Measurements from ENCODE around the gene FKBP11. TPM values are rescaled to one million over a fixed set of nuclear protein-coding genes. Genes with fewer than 3 reads are reported as not detected.

The FKBP11 gene
- total and polyA plus RNA-seq, 7 experiments from 2014 or later: 40.3 to 83.7 (median 55.3) TPM

GRCh38 chr12:48930475-48930874 lies 5.2 kb upstream of the FKBP11 start:
- peak overlapping the region in 1 of 9 donors; percentile 51 for H3K27ac Mint-ChIP-seq
- Histone ChIP-seq H3K4me3 (ENCODE audit: low read length) (no peak overlapping the region), H3K36me3 (ENCODE audit: control insufficient read depth in 2 of 3, insufficient read depth in 3 of 3, low read length in 3 of 3) (peaks cover 0 to 17% (median 5%) of the 10 kb centered on the region in 3 experiments), H3K9me3 (ENCODE audit: control insufficient read depth in 2 of 3, low read length in 3 of 3) (no peaks in the 10 kb centered on the region), H3K27ac (ENCODE audit: low read depth, low read length) (no peak overlapping the region), H3K27me3 (ENCODE audit: control insufficient read depth in 2 of 2, insufficient read depth in 2 of 2, low read length in 2 of 2) (no peaks in the 10 kb centered on the region), H3K4me1 (ENCODE audit: control insufficient read depth in 2 of 2, insufficient read depth in 2 of 2, low read length in 2 of 2) (peaks cover 11 to 39% of the 10 kb centered on the region in 2 donors)
- no peak overlapping the region for H3K4me3 Mint-ChIP-seq
- DNase-seq (no peak), ATAC-seq (no peak)
- CTCF ChIA-PET: interaction anchor here (0.6 to 1.7 kb wide), 9 partner anchors 9 to 78 kb away, joined by 3 to 11 read pairs (median 4); a partner anchor contains a TSS
- intact Hi-C loops (cut with micrococcal nuclease): no loop called here
- POLR2A ChIA-PET: interaction anchor here (1.1 to 2.1 kb wide), 2 partner anchors 9 to 13 kb away, joined by 3 to 5 read pairs; no protein-coding TSS in a partner anchor
- H3K27me3 Mint-ChIP-seq: no peaks in the 10 kb centered on the region
- peaks cover 5 to 28% (median 12%) of the 10 kb centered on the region in 5 donors for H3K36me3 Mint-ChIP-seq
- H3K4me1 Mint-ChIP-seq: peaks cover 6 to 36% (median 24%) of the 10 kb centered on the region in 7 donors
- H3K9me3 Mint-ChIP-seq: no peaks in the 10 kb centered on the region

DNA sequence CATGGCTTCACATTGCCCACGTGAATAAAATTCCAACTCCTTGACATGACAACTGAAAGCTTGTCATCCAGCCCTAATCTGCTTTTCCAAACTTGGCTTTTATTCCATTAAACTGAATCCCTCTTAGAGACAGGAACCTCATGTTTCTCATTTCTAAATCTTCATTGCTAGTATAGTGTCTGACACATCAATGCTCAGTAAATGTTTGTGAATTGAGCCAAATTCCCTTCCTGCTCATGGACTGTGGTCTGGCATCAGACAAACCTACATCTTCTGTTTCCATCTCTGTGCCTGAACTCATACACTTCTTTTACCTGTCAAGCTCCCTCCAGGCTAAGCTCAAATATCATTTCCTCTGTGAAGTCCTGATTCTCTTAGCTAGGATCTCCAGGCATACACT lies 4.3 kb upstream of the FKBP11 start:
- Mint-ChIP-seq H3K9me3 (no peaks in the 10 kb centered on the region), H3K27ac (peak overlapping the region in 4 of 9 donors; percentile 1 to 18 (median 5)), H3K36me3 (peaks cover 5 to 26% (median 12%) of the 10 kb centered on the region in 5 donors), H3K4me1 (peaks cover 6 to 39% (median 27%) of the 10 kb centered on the region in 7 donors), H3K4me3 (peak overlapping the region in 1 of 10 donors; percentile 9), H3K27me3 (no peaks in the 10 kb centered on the region)
- Histone ChIP-seq H3K4me3 (ENCODE audit: low read length) (no peak overlapping the region), H3K4me1 (ENCODE audit: control insufficient read depth in 2 of 2, insufficient read depth in 2 of 2, low read length in 2 of 2) (peaks cover 11 to 30% of the 10 kb centered on the region in 2 donors), H3K27ac (ENCODE audit: low read depth, low read length) (no peak overlapping the region), H3K27me3 (ENCODE audit: control insufficient read depth in 2 of 2, insufficient read depth in 2 of 2, low read length in 2 of 2) (no peaks in the 10 kb centered on the region), H3K9me3 (ENCODE audit: control insufficient read depth in 2 of 3, low read length in 3 of 3) (peaks cover 0 to 3% (median 0%) of the 10 kb centered on the region in 3 experiments), H3K36me3 (ENCODE audit: control insufficient read depth in 2 of 3, insufficient read depth in 3 of 3, low read length in 3 of 3) (peaks cover 0 to 23% (median 5%) of the 10 kb centered on the region in 3 experiments)
- intact Hi-C loops (cut with micrococcal nuclease): no loop called here
- DNase-seq (no peak), ATAC-seq (no peak)
- POLR2A ChIA-PET: interaction anchor here (1.6 to 2.1 kb wide), 2 partner anchors 12 to 59 kb away, joined by 3 to 5 read pairs; no protein-coding TSS in a partner anchor
- CTCF ChIA-PET: interaction anchor here (0.5 to 1.7 kb wide), 10 partner anchors 8 to 1651 kb away, joined by 3 to 11 read pairs (median 4); a partner anchor contains a TSS

GRCh38 chr12:48927261-48927660 lies 2.0 kb upstream of the FKBP11 start:
- ATAC-seq (no peak), DNase-seq (no peak)
- intact Hi-C loops (cut with micrococcal nuclease): no loop called here
- Mint-ChIP-seq H3K4me3 (peak overlapping the region in 8 of 10 donors; percentile 24 to 70 (median 59)), H3K36me3 (peaks cover 5 to 21% (median 16%) of the 10 kb centered on the region in 5 donors), H3K27ac (peak overlapping the region in 8 of 9 donors; percentile 28 to 95 (median 80)), H3K9me3 (peaks cover 0 to 1% (median 0%) of the 10 kb centered on the region in 11 donors), H3K27me3 (no peaks in the 10 kb centered on the region), H3K4me1 (peaks cover 16 to 36% (median 32%) of the 10 kb centered on the region in 7 donors)
- Histone ChIP-seq H3K36me3 (ENCODE audit: control insufficient read depth in 2 of 3, insufficient read depth in 3 of 3, low read length in 3 of 3) (peaks cover 0 to 12% (median 5%) of the 10 kb centered on the region in 3 experiments), H3K4me1 (ENCODE audit: control insufficient read depth in 2 of 2, insufficient read depth in 2 of 2, low read length in 2 of 2) (peaks cover 10 to 19% of the 10 kb centered on the region in 2 donors), H3K27ac (ENCODE audit: low read depth, low read length) (peak overlapping the region; percentile 47), H3K27me3 (ENCODE audit: control insufficient read depth in 2 of 2, insufficient read depth in 2 of 2, low read length in 2 of 2) (no peaks in the 10 kb centered on the region), H3K9me3 (ENCODE audit: control insufficient read depth in 2 of 3, low read length in 3 of 3) (peaks cover 0 to 3% (median 0%) of the 10 kb centered on the region in 3 experiments), H3K4me3 (ENCODE audit: low read length) (no peak overlapping the region)
- POLR2A ChIA-PET: no interaction called here
- CTCF ChIA-PET: interaction anchor here (0.7 to 1.3 kb wide), 3 partner anchors 9 to 23 kb away, joined by 3 to 4 read pairs (median 3); a partner anchor contains a TSS

GRCh38 chr12:48924617-48925303 lies 532 bp downstream of the FKBP11 start:
- Mint-ChIP-seq H3K27ac (peak overlapping the region; percentile 74 to 98 (median 95)), H3K27me3 (no peaks in the 10 kb centered on the region), H3K36me3 (peaks cover 0 to 23% (median 13%) of the 10 kb centered on the region in 5 donors), H3K4me3 (peak overlapping the region; percentile 89 to 98 (median 93)), H3K4me1 (peaks cover 18 to 52% (median 42%) of the 10 kb centered on the region in 7 donors), H3K9me3 (peaks cover 0 to 1% (median 0%) of the 10 kb centered on the region in 11 donors)
- ATAC-seq (peak; percentile 86), DNase-seq (peak; percentile 56 to 80 (median 77))
- intact Hi-C loops (cut with micrococcal nuclease): loop anchor here (1.0 to 5.0 kb wide), 11 partner anchors 10 to 94 kb away; partner anchors contain the start of genes ARF3 (in 2 of the 2), PRKAG1 (in 1 of the 2), RND1 (in 1 of the 2) and WNT1 (in 1 of the 2)
- Histone ChIP-seq H3K9me3 (ENCODE audit: control insufficient read depth in 2 of 3, low read length in 3 of 3) (peaks cover 0 to 3% (median 0%) of the 10 kb centered on the region in 3 experiments), H3K4me3 (ENCODE audit: low read length) (peak overlapping the region; percentile 72), H3K36me3 (ENCODE audit: control insufficient read depth in 2 of 3, insufficient read depth in 3 of 3, low read length in 3 of 3) (peaks cover 0 to 19% (median 6%) of the 10 kb centered on the region in 3 experiments), H3K27ac (ENCODE audit: low read depth, low read length) (peak overlapping the region; percentile 99), H3K27me3 (ENCODE audit: control insufficient read depth in 2 of 2, insufficient read depth in 2 of 2, low read length in 2 of 2) (no peaks in the 10 kb centered on the region), H3K4me1 (ENCODE audit: control insufficient read depth in 2 of 2, insufficient read depth in 2 of 2, low read length in 2 of 2) (peaks cover 10 to 18% of the 10 kb centered on the region in 2 donors)
- POLR2A ChIA-PET: interaction anchor here (0.7 to 5.7 kb wide), 13 partner anchors 7 to 243 kb away, joined by 3 to 18 read pairs (median 4); partner anchors contain the start of genes ARF3, DDX23, KANSL2 and WNT1
- CTCF ChIA-PET: interaction anchor here (0.8 to 4.0 kb wide), 8 partner anchors 7 to 63 kb away, joined by 3 to 21 read pairs (median 6); partner anchors contain the start of gene WNT1

GRCh38 chr12:48923117-48923516 lies 2.2 kb downstream of the FKBP11 start:
- Mint-ChIP-seq H3K36me3 (peaks cover 0 to 22% (median 13%) of the 10 kb centered on the region in 5 donors), H3K4me3 (peak overlapping the region in 6 of 10 donors; percentile 8 to 98 (median 47)), H3K9me3 (peaks cover 0 to 1% (median 0%) of the 10 kb centered on the region in 11 donors), H3K27me3 (no peaks in the 10 kb centered on the region), H3K27ac (peak overlapping the region in 7 of 9 donors; percentile 10 to 98 (median 74)), H3K4me1 (peaks cover 22 to 59% (median 52%) of the 10 kb centered on the region in 7 donors)
- Histone ChIP-seq H3K36me3 (ENCODE audit: control insufficient read depth in 2 of 3, insufficient read depth in 3 of 3, low read length in 3 of 3) (peaks cover 0 to 19% (median 6%) of the 10 kb centered on the region in 3 experiments), H3K27ac (ENCODE audit: low read depth, low read length) (peak overlapping the region; percentile 99), H3K4me1 (ENCODE audit: control insufficient read depth in 2 of 2, insufficient read depth in 2 of 2, low read length in 2 of 2) (peaks cover 21% of the 10 kb centered on the region in 2 donors), H3K4me3 (ENCODE audit: low read length) (no peak overlapping the region), H3K9me3 (ENCODE audit: control insufficient read depth in 2 of 3, low read length in 3 of 3) (peaks cover 0 to 3% (median 0%) of the 10 kb centered on the region in 3 experiments), H3K27me3 (ENCODE audit: control insufficient read depth in 2 of 2, insufficient read depth in 2 of 2, low read length in 2 of 2) (no peaks in the 10 kb centered on the region)
- intact Hi-C loops (cut with micrococcal nuclease): loop anchor here in 1 of 2 donors (5.0 kb wide), 1 partner anchor 64 kb away; no protein-coding TSS in a partner anchor
- ChIA-PET CTCF (interaction anchor here (0.6 to 4.0 kb wide), 2 partner anchors 9 to 20 kb away, joined by 3 to 21 read pairs; a partner anchor contains a TSS), POLR2A (interaction anchor here (1.9 to 5.7 kb wide), 4 partner anchors 11 to 71 kb away, joined by 4 to 18 read pairs (median 17); partner anchors contain the start of genes DDX23 and WNT1)
- no peak for DNase-seq
- no peak for ATAC-seq
